Mesenchymal stem cell (in vitro differentiated cells and primary cell): ENCODE measurements around the gene MZF1.

ENCODE experiments used
- DNase-seq: peaks from one replicate; pipeline ENCODE4 v3.0.0-alpha.2; 2013
- H2AFZ ChIP-seq: one replicate; pipeline ENCODE4 v1.6.1; 2013; ENCODE audit warnings: low read depth, mild to moderate bottlenecking, control low read depth, inconsistent platforms, low read length, moderate library complexity
- H2AK5ac ChIP-seq: 2 replicates; pipeline ENCODE4 v1.6.1; 2013; ENCODE audit warnings: low read length, moderate library complexity, mild to moderate bottlenecking, inconsistent platforms; ENCODE audit not compliant: severe bottlenecking
- H2BK120ac ChIP-seq: one replicate; pipeline ENCODE4 v1.6.1; 2013; ENCODE audit warnings: low read depth, mild to moderate bottlenecking, inconsistent platforms, low read length, moderate library complexity
- H2BK12ac ChIP-seq, 2 experiments: one replicate each; pipeline ENCODE4 v1.6.1; 2013; ENCODE audit warnings: inconsistent platforms in 2 of 2, low read length in 2 of 2, mild to moderate bottlenecking in 2 of 2, moderate library complexity in 2 of 2, control low read depth in 1 of 2
- H2BK15ac ChIP-seq: one replicate; pipeline ENCODE4 v1.6.1; 2013; ENCODE audit warnings: mild to moderate bottlenecking, low read depth, inconsistent platforms; ENCODE audit not compliant: poor library complexity, severe bottlenecking
- H2BK5ac ChIP-seq: 2 replicates; pipeline ENCODE4 v1.6.1; 2013; ENCODE audit warnings: low read depth, mild to moderate bottlenecking, low read length, control low read depth, inconsistent platforms; ENCODE audit not compliant: poor library complexity, severe bottlenecking
- H3K14ac ChIP-seq, 2 experiments: one replicate each; pipeline ENCODE4 v1.6.1; 2013; ENCODE audit warnings: inconsistent platforms in 2 of 2, low read length in 2 of 2, control low read depth in 1 of 2, mild to moderate bottlenecking in 1 of 2, moderate library complexity in 1 of 2
- H3K18ac ChIP-seq, 2 experiments: one replicate each; pipeline ENCODE4 v1.6.1; 2013; ENCODE audit warnings: inconsistent platforms in 2 of 2, low read length in 2 of 2, control low read depth in 1 of 2, low read depth in 1 of 2, mild to moderate bottlenecking in 1 of 2
- H3K23ac ChIP-seq, 2 experiments: one replicate each; pipeline ENCODE4 v1.6.1; 2013; ENCODE audit warnings: inconsistent platforms in 2 of 2, low read length in 2 of 2, mild to moderate bottlenecking in 2 of 2, moderate library complexity in 2 of 2, control low read depth in 1 of 2
- H3K27ac ChIP-seq: 2 replicates; pipeline ENCODE4 v1.5.1; 2013; ENCODE audit warnings: mild to moderate bottlenecking, moderate library complexity, low read length, control low read depth, inconsistent platforms; ENCODE audit not compliant: poor library complexity, severe bottlenecking
- H3K27me3 ChIP-seq, 2 experiments: 2 replicates each; pipeline versions ENCODE4 v1.6.1 to v1.7.0; 2013; ENCODE audit warnings: low read length in 2 of 2, mild to moderate bottlenecking in 2 of 2, moderate library complexity in 2 of 2, control low read depth in 1 of 2, inconsistent platforms in 1 of 2; ENCODE audit not compliant: control insufficient read depth in 1 of 2, insufficient read depth in 1 of 2
- H3K36me3 ChIP-seq, 2 experiments: 2 replicates each; pipeline versions ENCODE4 v1.6.1 to v1.7.0; 2013; ENCODE audit warnings: low read length in 2 of 2, control low read depth in 1 of 2, inconsistent platforms in 1 of 2, low read depth in 1 of 2, mild to moderate bottlenecking in 1 of 2; ENCODE audit not compliant: insufficient read depth in 2 of 2, control insufficient read depth in 1 of 2
- H3K4ac ChIP-seq, 2 experiments: one replicate each; pipeline ENCODE4 v1.6.1; 2013; ENCODE audit warnings: inconsistent platforms in 2 of 2, low read length in 2 of 2, mild to moderate bottlenecking in 2 of 2, moderate library complexity in 2 of 2, control low read depth in 1 of 2, low read depth in 1 of 2
- H3K4me1 ChIP-seq: 2 replicates; pipeline ENCODE4 v1.6.1; 2013; ENCODE audit warnings: low read depth, low read length, control low read depth; ENCODE audit not compliant: control insufficient read depth, insufficient read depth
- H3K4me2 ChIP-seq: 2 replicates; pipeline ENCODE4 v1.6.1; 2013; ENCODE audit warnings: low read length, mild to moderate bottlenecking, inconsistent platforms; ENCODE audit not compliant: poor library complexity, severe bottlenecking
- H3K4me3 ChIP-seq, 2 experiments: 2 replicates each; pipeline versions ENCODE4 v1.5.1 to v1.7.0; 2013; ENCODE audit warnings: low read length in 2 of 2, mild to moderate bottlenecking in 2 of 2, control low read depth in 1 of 2, low read depth in 1 of 2; ENCODE audit not compliant: insufficient read depth in 1 of 2
- H3K79me1 ChIP-seq: replicated peaks from 2 replicates; pipeline ENCODE4 v1.6.1; 2013; ENCODE audit warnings: mild to moderate bottlenecking, control low read depth, low read length, inconsistent platforms; ENCODE audit not compliant: poor library complexity, severe bottlenecking
- H3K9ac ChIP-seq: 2 replicates; pipeline ENCODE4 v1.7.0; 2013; ENCODE audit warnings: mild to moderate bottlenecking, low read length, moderate library complexity
- H3K9me3 ChIP-seq: 2 replicates; pipeline ENCODE4 v1.7.0; 2013; ENCODE audit warnings: mild to moderate bottlenecking, low read length; ENCODE audit not compliant: control insufficient read depth
- H4K8ac ChIP-seq: one replicate; pipeline ENCODE4 v1.6.1; 2013; ENCODE audit warnings: inconsistent platforms, mild to moderate bottlenecking, low read length, moderate library complexity
- H4K91ac ChIP-seq: one replicate; pipeline ENCODE4 v1.6.1; 2013; ENCODE audit warnings: mild to moderate bottlenecking, low read length, inconsistent platforms
- WGBS: methylation state at CpG from one replicate; pipeline ENCODE4 v1.1.7; 2013; ENCODE audit warnings: mixed read lengths; 5-methylcytosine and 5-hydroxymethylcytosine counted together

Gene MZF1

GRCh38 chr19:58558066-58558622 is 15.0 kb downstream of the MZF1 start, which contains the start of gene UBE2M:
Gene UBE2M (minus strand): TSS chr19:58558611. CDS start chr19:58558381, 230 bp downstream.
- Histone ChIP-seq H3K18ac (peak within 1 kb of the TSS; percentile 100), H4K91ac (peak within 1 kb of the TSS; percentile 100), H3K4me1 (peaks cover 48% of the 10 kb centered on the region), H4K8ac (peak within 1 kb of the TSS; percentile 99), H3K4ac (peak within 1 kb of the TSS; percentile 99 to 100), H3K27me3 (no peaks in the 10 kb centered on the region), H3K9ac (peak within 1 kb of the TSS; percentile 100), H2BK15ac (peak within 1 kb of the TSS; percentile 96), H3K9me3 (no peaks in the 10 kb centered on the region), H3K14ac (peak within 1 kb of the TSS; percentile 76 to 100), H2AK5ac (peak within 1 kb of the TSS; percentile 90), H3K79me1 (peaks cover 27% of the 10 kb centered on the region), H3K36me3 (peaks cover 19 to 39% of the 10 kb centered on the region in 2 experiments), H3K4me2 (peak within 1 kb of the TSS; percentile 89), H2BK120ac (peak within 1 kb of the TSS; percentile 90), H2BK5ac (peak within 1 kb of the TSS; percentile 90), H3K4me3 (peak within 1 kb of the TSS; percentile 87 to 99), H2BK12ac (peak within 1 kb of the TSS in 1 of 2 experiments; percentile 81), H3K27ac (peak within 1 kb of the TSS; percentile 99), H3K23ac (peak within 1 kb of the TSS in 1 of 2 experiments; percentile 98), H2AFZ (peak within 1 kb of the TSS; percentile 81)
- DNase-seq, result peak; percentile 67
- WGBS, result 2% methylated on average over 43 of the region's 62 CpGs

DNA sequence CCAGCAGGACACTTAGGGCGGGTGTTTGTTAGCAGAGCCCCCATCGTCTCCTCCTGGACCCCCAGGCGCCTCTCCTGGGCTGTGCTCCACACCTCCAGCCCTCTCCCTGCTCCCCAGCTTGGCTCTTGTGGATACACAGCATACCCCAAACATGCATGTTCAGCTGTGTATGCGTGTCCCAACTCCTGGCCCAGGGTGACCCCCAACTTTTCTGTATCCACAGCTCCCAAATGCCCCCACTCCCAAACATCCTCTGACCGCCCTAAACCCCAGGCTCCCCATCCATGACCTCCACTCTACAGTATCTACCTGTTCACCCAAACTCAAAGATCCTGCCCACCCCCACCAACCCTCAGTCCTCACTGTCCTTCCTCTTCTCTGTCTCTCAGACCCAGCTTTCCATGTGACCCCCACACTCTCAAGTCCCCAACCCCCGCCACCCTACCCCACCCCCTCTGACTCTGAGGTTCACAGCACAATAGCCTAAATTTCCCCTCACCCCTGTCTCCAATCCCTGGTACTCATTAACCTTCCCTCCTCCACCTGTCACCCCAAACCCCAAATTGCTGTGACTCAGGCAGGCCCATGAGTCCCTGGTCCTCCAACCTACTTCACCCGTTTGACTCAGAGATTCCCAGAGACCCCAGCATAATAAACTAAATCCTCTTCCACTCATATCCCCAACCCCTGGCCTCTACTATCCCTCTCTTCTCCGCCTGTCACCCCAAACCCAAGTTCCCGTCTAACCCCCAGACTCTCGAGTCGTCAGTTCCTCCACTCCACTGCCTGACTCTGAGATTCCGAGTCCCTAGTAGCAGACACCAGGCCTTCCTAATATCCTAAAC is 15.7 kb downstream of the MZF1 start:
- Histone ChIP-seq H3K14ac (peak overlapping the region in 1 of 2 experiments; percentile 97), H2BK15ac (no peak overlapping the region), H3K9ac (peak overlapping the region; percentile 100), H2AK5ac (no peak overlapping the region), H2AFZ (no peak overlapping the region), H3K79me1 (peaks cover 21% of the 10 kb centered on the region), H4K8ac (no peak overlapping the region), H2BK120ac (peak overlapping the region; percentile 86), H3K9me3 (no peaks in the 10 kb centered on the region), H3K18ac (no peak overlapping the region), H3K36me3 (peaks cover 26 to 37% of the 10 kb centered on the region in 2 experiments), H3K4me2 (peak overlapping the region; percentile 74), H4K91ac (no peak overlapping the region), H3K27me3 (no peaks in the 10 kb centered on the region), H3K4me3 (peak overlapping the region; percentile 87 to 98), H3K4ac (peak overlapping the region; percentile 77 to 79), H2BK5ac (peak overlapping the region; percentile 14), H3K4me1 (peaks cover 42% of the 10 kb centered on the region), H3K23ac (peak overlapping the region in 1 of 2 experiments; percentile 66), H3K27ac (peak overlapping the region; percentile 86), H2BK12ac (peak overlapping the region in 1 of 2 experiments; percentile 31)
- no peak for DNase-seq
- WGBS, result 32% methylated on average over 12 of the region's 12 CpGs

GRCh38 chr19:58556622-58557220 is 16.4 kb downstream of the MZF1 start:
- Histone ChIP-seq H2AK5ac (no peak overlapping the region), H3K4ac (peak overlapping the region in 1 of 2 experiments; percentile 3), H3K23ac (peak overlapping the region in 1 of 2 experiments; percentile 66), H3K18ac (no peak overlapping the region), H3K4me1 (peaks cover 37% of the 10 kb centered on the region), H3K14ac (peak overlapping the region in 1 of 2 experiments; percentile 62), H2BK12ac (peak overlapping the region in 1 of 2 experiments; percentile 47), H2AFZ (no peak overlapping the region), H3K9me3 (no peaks in the 10 kb centered on the region), H3K4me3 (peak overlapping the region; percentile 45 to 98), H3K79me1 (peaks cover 15% of the 10 kb centered on the region), H2BK5ac (no peak overlapping the region), H3K27me3 (no peaks in the 10 kb centered on the region), H2BK15ac (no peak overlapping the region), H4K8ac (no peak overlapping the region), H4K91ac (no peak overlapping the region), H3K27ac (no peak overlapping the region), H3K4me2 (peak overlapping the region; percentile 74), H2BK120ac (no peak overlapping the region), H3K9ac (peak overlapping the region; percentile 100), H3K36me3 (peaks cover 33 to 38% of the 10 kb centered on the region in 2 experiments)
- WGBS, result 81% methylated on average over 9 of the region's 10 CpGs
- no peak for DNase-seq
